OCI-LY3 (cell line): Measurements from ENCODE around the gene PNLIPRP2.

ENCODE experiments used
- H2AFZ ChIP-seq: fragments of 200-600, 300-600 bp; shearing (Covaris generic); 2 replicates; pipeline ENCODE4 v1.6.0; 2014; ENCODE audit warnings: antibody characterized with exemption, low read depth, low read length
- H3K27ac ChIP-seq: fragments of 200-600, 300-600 bp; sonication (generic); 2 replicates; pipeline ENCODE4 v1.5.1; 2014; ENCODE audit warnings: mild to moderate bottlenecking, low read length, moderate library complexity, mixed read lengths
- H3K27me3 ChIP-seq: fragments of 200-600, 300-600 bp; sonication (generic); 2 replicates; pipeline ENCODE4 v1.6.1; 2014; ENCODE audit warnings: low read depth, low read length, mixed read lengths
- H3K36me3 ChIP-seq: fragments of 200-600, 300-600 bp; sonication (generic); replicated peaks from 2 replicates; pipeline ENCODE3; 2014; ENCODE audit warnings: low read depth, low read length, mixed read lengths
- H3K4me1 ChIP-seq: fragments of 300-600, 200-600 bp; sonication (generic); 2 replicates; pipeline ENCODE4 v1.6.1; 2014; ENCODE audit warnings: low read length, mixed read lengths
- H3K4me2 ChIP-seq: fragments of 200-600, 300-600 bp; sonication (generic); 2 replicates; pipeline ENCODE4 v1.6.1; 2014; ENCODE audit warnings: low read length, mixed read lengths
- H3K4me3 ChIP-seq: fragments of 300-600, 200-600 bp; sonication (generic); 2 replicates; pipeline ENCODE4 v1.5.1; 2014; ENCODE audit warnings: antibody characterized with exemption, mild to moderate bottlenecking, low read length, moderate library complexity
- H3K79me2 ChIP-seq: fragments of 300-600, 200-600 bp; shearing (Covaris generic); 2 replicates; pipeline ENCODE4 v1.6.1; 2014; ENCODE audit warnings: mild to moderate bottlenecking, low read length, mixed read lengths
- H3K9ac ChIP-seq: fragments of 300-600, 200-600 bp; shearing (Covaris generic); 2 replicates; pipeline ENCODE4 v1.6.0; 2014; ENCODE audit warnings: mild to moderate bottlenecking, low read length, moderate library complexity
- H3K9me3 ChIP-seq: fragments of 200-600, 300-600 bp; shearing (Covaris generic); 2 replicates; pipeline ENCODE4 v1.6.1; 2014; ENCODE audit warnings: low read length, mixed read lengths; ENCODE audit not compliant: insufficient read depth
- H4K20me1 ChIP-seq: fragments of 200-600, 300-600 bp; sonication (generic); 2 replicates; pipeline ENCODE4 v1.6.1; 2016; ENCODE audit warnings: low read length, mixed read lengths; ENCODE audit not compliant: insufficient read depth
- CTCF ChIP-seq: fragments of 200-600, 300-600 bp; sonication (generic); IDR thresholded peaks from 2 replicates; pipeline ENCODE4 v1.5.1; 2014; ENCODE audit warnings: antibody characterized with exemption, low read length, low read depth
- EZH2phosphoT487 ChIP-seq: fragments of 200-600 bp; shearing (Covaris generic); IDR thresholded peaks from 2 replicates; pipeline ENCODE4 v1.6.1; 2018; ENCODE audit warnings: antibody characterized with exemption, mixed run types, low read depth

PNLIPRP2 gene

GRCh38 chr10:116602648-116603400, 17.9 kb upstream of the PNLIPRP2 start:
- Histone ChIP-seq H3K9ac (no peak overlapping the region), H4K20me1 (no peaks in the 10 kb centered on the region), H3K79me2 (no peaks in the 10 kb centered on the region), H3K4me1 (no peaks in the 10 kb centered on the region), H3K27ac (no peak overlapping the region), H3K27me3 (no peaks in the 10 kb centered on the region), H2AFZ (no peak overlapping the region), H3K9me3 (no peaks in the 10 kb centered on the region), H3K4me3 (no peak overlapping the region), H3K4me2 (no peak overlapping the region), H3K36me3 (no peaks in the 10 kb centered on the region)
- no peak for TF ChIP-seq CTCF
- TF ChIP-seq EZH2phosphoT487: no peak

DNA sequence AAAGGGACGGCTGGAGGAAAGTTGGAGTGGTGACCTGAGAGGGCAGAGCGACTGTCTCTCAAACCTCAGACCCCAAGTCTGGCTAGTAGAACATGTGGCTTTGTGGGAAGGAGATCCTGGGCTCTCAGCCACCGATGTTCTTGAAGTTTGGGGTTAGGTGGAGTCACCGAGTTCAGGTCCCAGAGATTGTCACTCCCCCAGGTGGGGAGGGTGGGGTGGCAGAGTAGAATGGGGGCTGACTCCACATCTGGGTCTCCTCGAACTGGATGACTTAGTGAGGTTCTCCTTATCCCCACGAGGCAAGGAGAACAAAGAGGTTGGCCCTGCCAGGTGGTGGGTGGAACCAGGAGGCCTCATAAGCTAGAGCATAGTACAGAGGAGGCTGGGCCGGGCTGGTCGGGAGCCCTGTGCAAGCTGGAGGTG, 14.7 kb upstream of the PNLIPRP2 start:
- Histone ChIP-seq H3K79me2 (no peaks in the 10 kb centered on the region), H4K20me1 (no peaks in the 10 kb centered on the region), H3K27ac (no peak overlapping the region), H3K4me2 (no peak overlapping the region), H2AFZ (no peak overlapping the region), H3K27me3 (no peaks in the 10 kb centered on the region), H3K9ac (no peak overlapping the region), H3K36me3 (no peaks in the 10 kb centered on the region), H3K4me1 (no peaks in the 10 kb centered on the region), H3K9me3 (no peaks in the 10 kb centered on the region), H3K4me3 (no peak overlapping the region)
- TF ChIP-seq CTCF (no peak), EZH2phosphoT487 (no peak)

DNA sequence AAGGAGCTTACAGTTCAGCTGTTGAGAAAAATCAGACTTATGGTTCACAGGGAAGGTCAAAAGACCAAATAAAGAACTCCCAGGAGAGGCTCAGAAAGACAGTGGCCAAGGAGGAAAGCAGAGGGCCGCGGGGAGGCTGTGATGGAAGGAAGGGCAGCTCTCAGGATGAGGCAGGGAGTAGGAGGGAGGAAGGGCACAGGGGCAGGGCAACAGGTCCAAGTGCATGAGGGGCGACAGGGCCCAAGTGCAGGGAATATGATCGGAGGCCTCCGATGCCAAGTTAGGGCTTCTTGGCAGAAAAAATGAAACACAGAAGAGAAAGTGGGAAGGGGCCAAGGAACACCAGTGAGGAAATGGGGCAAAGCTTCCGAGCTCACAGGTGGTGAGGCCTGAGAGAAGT, 13.4 kb upstream of the PNLIPRP2 start:
- TF ChIP-seq EZH2phosphoT487: no peak
- no peak for TF ChIP-seq CTCF
- H3K79me2 ChIP-seq: no peaks in the 10 kb centered on the region
- H3K9ac ChIP-seq: no peak overlapping the region
- no peaks in the 10 kb centered on the region for H4K20me1 ChIP-seq
- no peak overlapping the region for H3K4me3 ChIP-seq
- H3K27ac ChIP-seq: no peak overlapping the region
- no peak overlapping the region for H3K4me2 ChIP-seq
- no peaks in the 10 kb centered on the region for H3K9me3 ChIP-seq
- H3K36me3 ChIP-seq: no peaks in the 10 kb centered on the region
- H3K4me1 ChIP-seq: no peaks in the 10 kb centered on the region
- no peaks in the 10 kb centered on the region for H3K27me3 ChIP-seq
- no peak overlapping the region for H2AFZ ChIP-seq

DNA sequence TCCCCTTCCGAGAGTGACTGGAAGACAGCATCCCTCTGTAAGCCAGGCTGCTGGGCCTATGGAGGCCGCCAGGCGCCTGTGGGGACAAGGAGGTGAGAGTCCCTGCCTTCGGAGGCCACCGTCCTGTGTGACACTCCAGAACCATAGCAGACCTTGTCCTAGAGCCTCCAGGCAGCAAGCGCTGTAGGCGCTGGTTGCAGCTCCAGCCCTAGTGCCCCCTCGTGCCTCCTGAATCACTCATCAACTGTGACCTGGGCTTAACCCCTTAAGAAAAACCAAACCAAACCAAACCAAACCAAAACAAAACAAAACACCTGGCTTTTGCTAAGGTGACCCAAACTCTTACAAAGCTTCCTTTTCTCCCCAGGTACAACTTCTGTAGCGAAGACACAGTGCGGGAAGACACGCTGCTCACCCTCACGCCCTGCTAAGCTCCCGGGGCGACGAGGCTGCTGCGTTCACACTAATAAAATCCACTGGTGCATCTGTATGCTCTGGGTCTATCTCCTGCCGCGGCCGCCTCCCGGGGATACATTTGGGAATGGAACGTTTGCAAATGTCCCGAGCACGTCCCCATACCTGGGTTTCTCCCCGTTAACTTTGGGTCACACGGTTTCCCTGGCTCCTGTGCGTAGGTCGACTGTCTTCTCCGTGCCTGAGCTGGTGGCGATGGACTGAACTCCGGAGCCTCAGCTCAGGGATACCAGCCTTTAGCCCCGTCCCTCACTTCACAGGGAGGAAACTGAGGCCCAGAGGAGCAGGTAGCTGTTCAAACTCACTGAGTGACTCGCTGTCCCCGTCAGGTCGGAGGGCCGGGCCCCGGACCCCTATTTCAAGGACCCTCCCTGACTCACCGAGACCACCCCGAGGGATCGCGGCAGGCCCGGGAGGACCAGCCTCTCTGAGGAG, 11.8 kb upstream of the PNLIPRP2 start:
- Histone ChIP-seq H3K79me2 (no peaks in the 10 kb centered on the region), H3K9me3 (no peaks in the 10 kb centered on the region), H3K4me3 (no peak overlapping the region), H3K4me1 (no peaks in the 10 kb centered on the region), H3K4me2 (no peak overlapping the region), H2AFZ (no peak overlapping the region), H3K9ac (no peak overlapping the region), H3K27me3 (no peaks in the 10 kb centered on the region), H4K20me1 (no peaks in the 10 kb centered on the region), H3K27ac (no peak overlapping the region), H3K36me3 (no peaks in the 10 kb centered on the region)
- no peak for TF ChIP-seq EZH2phosphoT487
- no peak for TF ChIP-seq CTCF
